Common myeloid progenitor, CD34-positive (primary cell): ENCODE data around the gene PIM1.

ENCODE experiments used
- CTCF ChIA-PET: fragments of 350-600 bp; sonication (Branson Sonifier 250); formaldehyde crosslinking; loops from one replicate; lab custom pipeline; 2021; ENCODE audit warnings: antibody characterized with exemption; lab: Charles Lee
- POLR2A ChIA-PET: fragments of 350-600 bp; sonication (Branson Sonifier 250); formaldehyde crosslinking; loops from one replicate; lab custom pipeline; 2021; ENCODE audit warnings: antibody characterized with exemption; lab: Charles Lee
- DNase-seq, 3 donors: peaks; one replicate each; pipeline versions ENCODE4 v3.0.0 to v3.0.0-alpha.2; 2013
- H3K27ac ChIP-seq, 2 experiments: 1 replicate in 1 of 2; 2 replicates in 1 of 2; pipeline ENCODE4 v1.7.0; 2013; ENCODE audit warnings: inconsistent platforms in 2 of 2, low read length in 2 of 2, mild to moderate bottlenecking in 2 of 2, low read depth in 1 of 2, moderate library complexity in 1 of 2; ENCODE audit not compliant: severe bottlenecking in 2 of 2, insufficient read depth in 1 of 2, poor library complexity in 1 of 2
- H3K27me3 ChIP-seq, 5 experiments: replicated peaks in 2 of 5; 1 replicate in 3 of 5; 2 replicates in 2 of 5; pipeline versions ENCODE4 v1.6.1 to v1.7.0; 2013; ENCODE audit warnings: low read length in 4 of 5, mild to moderate bottlenecking in 2 of 5, moderate library complexity in 2 of 5, inconsistent platforms in 1 of 5; ENCODE audit not compliant: insufficient read depth in 5 of 5, control insufficient read depth in 4 of 5
- H3K36me3 ChIP-seq, 4 experiments: 1 replicate in 2 of 4; 2 replicates in 2 of 4; pipeline versions ENCODE4 v1.6.1 to v1.7.0; 2013; ENCODE audit warnings: low read length in 3 of 4, control low read depth in 1 of 4, mild to moderate bottlenecking in 1 of 4; ENCODE audit not compliant: control insufficient read depth in 4 of 4, insufficient read depth in 4 of 4
- H3K4me1 ChIP-seq, 4 experiments: 1 replicate in 3 of 4; 2 replicates in 1 of 4; pipeline versions ENCODE4 v1.6.1 to v1.7.1; 2013; ENCODE audit warnings: low read length in 3 of 4, mild to moderate bottlenecking in 3 of 4, control low read depth in 1 of 4, inconsistent platforms in 1 of 4, moderate library complexity in 1 of 4; ENCODE audit not compliant: control insufficient read depth in 4 of 4, insufficient read depth in 4 of 4; ENCODE audit errors: control extremely low read depth in 1 of 4
- H3K4me3 ChIP-seq, 7 experiments: 1 replicate in 4 of 7; 2 replicates in 3 of 7; pipeline versions ENCODE4 v1.5.1 to v1.7.0; 2013; ENCODE audit warnings: mild to moderate bottlenecking in 7 of 7, low read length in 6 of 7, moderate library complexity in 6 of 7, inconsistent platforms in 2 of 7, low read depth in 2 of 7, control low read depth in 1 of 7; ENCODE audit not compliant: insufficient read depth in 4 of 7, control insufficient read depth in 1 of 7; ENCODE audit errors: extremely low read depth in 1 of 7
- H3K9me3 ChIP-seq, 5 experiments: 1 replicate in 4 of 5; 2 replicates in 1 of 5; pipeline versions ENCODE4 v1.6.1 to v1.7.1; 2013; ENCODE audit warnings: low read length in 4 of 5, mild to moderate bottlenecking in 2 of 5, inconsistent platforms in 1 of 5, low read depth in 1 of 5, moderate library complexity in 1 of 5; ENCODE audit not compliant: control insufficient read depth in 4 of 5, insufficient read depth in 2 of 5; ENCODE audit errors: control extremely low read depth in 1 of 5
- WGBS: methylation state at CpG from one replicate; pipeline ENCODE4 v1.1.5; 2013; ENCODE audit not compliant: insufficient coverage; 5-methylcytosine and 5-hydroxymethylcytosine counted together

Gene PIM1

GRCh38 chr6:37208793-37209192 lies 38.8 kb downstream of the PIM1 start:
- Histone ChIP-seq H3K9me3 (no peaks in the 10 kb centered on the region), H3K27me3 (no peaks in the 10 kb centered on the region), H3K4me1 (peaks cover 5 to 55% (median 46%) of the 10 kb centered on the region in 4 experiments), H3K36me3 (no peaks in the 10 kb centered on the region), H3K4me3 (no peak overlapping the region), H3K27ac (no peak overlapping the region)
- no peak for DNase-seq
- ChIA-PET CTCF (interaction anchor here (0.7 to 23.7 kb wide), 18 partner anchors 10 to 447 kb away, joined by 3 to 618 read pairs (median 4); partner anchors contain the start of gene PIM1), POLR2A (interaction anchor here (0.9 to 2.1 kb wide), 2 partner anchors 27 to 33 kb away, joined by 3 to 8 read pairs; no protein-coding TSS in a partner anchor)
- 98% methylated on average over 6 of the region's 7 CpGs for WGBS

- H3K4me1 ChIP-seq: peaks cover 5 to 49% (median 39%) of the 10 kb centered on the region in 4 experiments
- no peaks in the 10 kb centered on the region for H3K9me3 ChIP-seq
- H3K4me3 ChIP-seq: no peak overlapping the region
- no peak for DNase-seq
- ChIA-PET CTCF (interaction anchor here (0.7 to 23.7 kb wide), 36 partner anchors 9 to 450 kb away, joined by 3 to 618 read pairs (median 4); partner anchors contain the start of genes PIM1, PPIL1 and TBC1D22B), POLR2A (interaction anchor here (0.6 to 2.1 kb wide), 4 partner anchors 28 to 198 kb away, joined by 3 to 8 read pairs (median 3); no protein-coding TSS in a partner anchor)
- WGBS: over 99% methylated on average over 11 of the region's 12 CpGs
- no peak overlapping the region for H3K27ac ChIP-seq
- no peaks in the 10 kb centered on the region for H3K36me3 ChIP-seq
- H3K27me3 ChIP-seq: no peaks in the 10 kb centered on the region
Measured at GRCh38 chr6:37209461-37210205, 39.7 kb downstream of the PIM1 start.

- H3K4me3 ChIP-seq: no peak overlapping the region
- H3K27me3 ChIP-seq: no peaks in the 10 kb centered on the region
- peaks cover 4 to 42% (median 31%) of the 10 kb centered on the region in 4 experiments for H3K4me1 ChIP-seq
- H3K9me3 ChIP-seq: no peaks in the 10 kb centered on the region
- ChIA-PET POLR2A (interaction anchor here (0.6 to 1.3 kb wide), 2 partner anchors 160 to 181 kb away, joined by 3 read pairs; no protein-coding TSS in a partner anchor), CTCF (interaction anchor here (0.7 to 23.7 kb wide), 26 partner anchors 9 to 451 kb away, joined by 3 to 618 read pairs (median 4); partner anchors contain the start of genes PIM1, PPIL1 and TBC1D22B)
- H3K27ac ChIP-seq: no peak overlapping the region
- no peaks in the 10 kb centered on the region for H3K36me3 ChIP-seq
- peak; percentile 74 to 86 (median 76) for DNase-seq
- 96% methylated on average over 2 of the region's 7 CpGs for WGBS
Measured at GRCh38 chr6:37210313-37210968, 40.5 kb downstream of the PIM1 start.

GRCh38 chr6:37212268-37212667 lies 42.3 kb downstream of the PIM1 start:
- DNase-seq: no peak
- 100% methylated on average over 7 of the region's 9 CpGs for WGBS
- POLR2A ChIA-PET: interaction anchor here (1.1 kb wide), 1 partner anchor 183 kb away, joined by 4 read pairs; no protein-coding TSS in a partner anchor

GRCh38 chr6:37218061-37218460 lies 48.1 kb downstream of the PIM1 start:
- Histone ChIP-seq H3K9me3 (no peaks in the 10 kb centered on the region), H3K4me1 (peaks cover 2 to 29% (median 11%) of the 10 kb centered on the region in 4 experiments), H3K4me3 (no peak overlapping the region), H3K27ac (no peak overlapping the region), H3K36me3 (no peaks in the 10 kb centered on the region), H3K27me3 (no peaks in the 10 kb centered on the region)
- WGBS: 96% methylated on average over 5 of the region's 6 CpGs
- no peak for DNase-seq
- ChIA-PET CTCF (interaction anchor here (1.0 kb wide), 1 partner anchor 195 kb away, joined by 3 read pairs; no protein-coding TSS in a partner anchor), POLR2A (no interaction called here)

More at GRCh38 chr6:37212268-37212667, 42.3 kb downstream of the PIM1 start:
- no peak overlapping the region for H3K4me3 ChIP-seq
- peaks cover 3 to 24% (median 15%) of the 10 kb centered on the region in 4 experiments for H3K4me1 ChIP-seq
- CTCF ChIA-PET: interaction anchor here (0.9 to 23.7 kb wide), 8 partner anchors 13 to 330 kb away, joined by 3 to 618 read pairs (median 5); partner anchors contain the start of gene PIM1
- no peaks in the 10 kb centered on the region for H3K27me3 ChIP-seq
- H3K36me3 ChIP-seq: no peaks in the 10 kb centered on the region
- H3K27ac ChIP-seq: no peak overlapping the region
- H3K9me3 ChIP-seq: no peaks in the 10 kb centered on the region

GRCh38 chr6:37218511-37218910 lies 48.6 kb downstream of the PIM1 start:
- no peak for DNase-seq
- H3K27ac ChIP-seq: no peak overlapping the region
- POLR2A ChIA-PET: no interaction called here
- 78% methylated on average over 8 of the region's 8 CpGs for WGBS
- no peaks in the 10 kb centered on the region for H3K36me3 ChIP-seq
- peaks cover 2 to 32% (median 12%) of the 10 kb centered on the region in 4 experiments for H3K4me1 ChIP-seq
- no peaks in the 10 kb centered on the region for H3K27me3 ChIP-seq
- H3K9me3 ChIP-seq: no peaks in the 10 kb centered on the region
- CTCF ChIA-PET: interaction anchor here (0.8 to 1.0 kb wide), 2 partner anchors 9 to 195 kb away, joined by 3 read pairs; no protein-coding TSS in a partner anchor
- H3K4me3 ChIP-seq: no peak overlapping the region
